ENCODE data around the gene NENF.

The NENF gene

DNA sequence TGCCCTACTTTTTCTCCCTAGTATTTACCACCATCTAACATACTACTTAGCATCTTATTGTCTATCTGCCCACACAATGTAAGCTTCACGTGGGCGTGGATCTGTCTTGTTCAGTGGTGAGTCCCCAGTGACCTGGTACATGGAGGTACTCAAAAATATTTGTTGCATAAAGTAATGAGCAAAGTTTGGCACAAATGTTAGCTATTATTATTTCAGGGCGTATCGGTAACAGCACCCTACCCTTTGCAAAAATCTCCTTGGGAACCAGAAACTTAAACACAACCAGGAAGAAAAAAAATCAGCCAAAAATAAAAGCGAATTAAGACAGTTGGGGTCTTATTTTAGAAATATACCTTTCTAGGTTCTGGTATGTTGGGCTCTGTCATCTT is 454 bp upstream of the NENF start:
- DNase-seq, result no peak

DNA sequence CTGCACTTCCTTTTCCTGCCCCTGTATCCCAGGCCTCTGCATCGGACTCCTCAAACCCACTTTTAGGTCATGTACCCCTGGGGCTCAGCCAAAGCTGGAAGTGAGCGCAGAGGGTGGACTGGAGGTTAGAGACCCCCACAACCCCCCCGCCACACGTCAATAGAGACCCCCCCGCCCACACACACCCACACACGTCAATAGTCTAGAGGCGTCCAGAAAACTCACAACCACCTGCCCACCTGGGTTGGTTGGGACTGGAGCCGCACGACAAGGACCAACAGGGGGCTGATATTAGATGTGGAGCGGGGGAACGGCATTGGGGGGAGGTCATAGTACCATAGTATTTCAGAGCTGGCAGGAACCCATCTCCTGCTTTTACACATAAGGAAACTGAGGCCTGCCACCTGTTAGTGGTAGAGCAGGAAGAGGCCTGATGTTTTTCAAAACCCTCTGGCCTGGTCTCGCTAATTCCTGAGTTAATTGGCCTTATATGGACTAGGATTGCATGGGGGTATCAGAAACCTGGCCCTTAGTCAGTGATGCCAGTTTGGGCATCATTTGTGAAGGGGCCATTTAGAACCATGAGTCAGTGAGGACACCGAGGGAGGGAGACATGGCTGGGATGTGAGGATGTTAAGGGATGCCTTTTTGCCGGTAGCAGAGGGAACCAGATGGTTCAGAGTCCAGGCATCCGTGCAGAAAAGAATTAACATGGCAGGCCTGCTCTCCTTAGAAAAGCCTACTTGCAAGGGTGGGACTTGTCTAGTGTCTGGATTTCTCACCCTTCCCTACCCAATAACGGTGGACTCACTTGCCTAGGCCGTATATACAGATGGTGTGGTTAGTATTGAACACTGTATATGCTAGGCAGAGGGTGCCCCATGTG is 1.1 kb downstream of the NENF start:
- no peak for DNase-seq

DNA sequence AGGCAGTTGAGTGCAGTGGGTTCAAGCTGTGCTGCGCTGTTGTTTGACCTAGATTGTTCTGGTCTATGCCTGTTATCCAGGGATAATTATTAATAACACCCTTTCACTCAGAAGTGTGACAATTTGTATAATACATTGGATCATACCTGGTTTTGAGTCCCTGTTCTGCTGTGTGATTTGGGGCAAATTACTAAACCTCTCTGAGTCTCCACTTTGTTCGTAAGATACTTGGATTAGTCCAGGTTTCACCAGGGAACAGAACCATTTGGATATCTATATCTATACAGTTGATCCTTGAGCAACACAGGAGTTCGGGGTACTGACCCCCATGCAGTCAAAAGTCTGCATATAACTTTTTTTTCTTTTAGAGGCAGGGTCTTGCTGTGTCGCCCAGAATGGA is 2.3 kb downstream of the NENF start:
- no peak for DNase-seq

DNA sequence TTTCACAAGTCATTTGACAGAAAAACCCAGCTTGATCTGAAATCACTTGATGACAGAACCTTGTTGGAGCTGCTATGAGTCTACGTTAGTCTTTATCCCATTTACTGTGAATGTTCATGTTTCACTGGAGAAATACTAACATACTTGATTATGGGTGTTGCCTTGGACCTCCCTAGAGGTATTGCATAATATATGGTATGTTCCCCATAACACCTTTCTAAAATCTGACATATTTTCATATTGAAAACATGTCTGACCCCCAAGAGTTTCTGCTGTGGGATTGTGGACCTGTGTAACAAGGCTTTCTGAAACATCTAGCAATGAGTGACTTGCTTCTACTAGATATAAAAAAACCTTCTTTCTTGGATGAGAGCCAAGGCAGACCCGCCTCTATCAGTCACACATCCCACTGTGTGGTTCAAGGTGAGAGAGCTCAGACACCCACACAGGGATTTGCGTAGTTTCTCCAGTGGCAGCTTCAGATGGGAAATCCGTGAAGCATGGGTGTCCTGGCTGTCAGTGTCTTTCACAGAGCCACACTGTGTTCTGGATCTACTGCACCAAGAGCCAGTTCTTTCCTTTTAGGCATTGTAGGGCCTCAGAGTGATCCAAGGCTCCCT is 4.6 kb downstream of the NENF start:
- DNase-seq, result no peak

DNA sequence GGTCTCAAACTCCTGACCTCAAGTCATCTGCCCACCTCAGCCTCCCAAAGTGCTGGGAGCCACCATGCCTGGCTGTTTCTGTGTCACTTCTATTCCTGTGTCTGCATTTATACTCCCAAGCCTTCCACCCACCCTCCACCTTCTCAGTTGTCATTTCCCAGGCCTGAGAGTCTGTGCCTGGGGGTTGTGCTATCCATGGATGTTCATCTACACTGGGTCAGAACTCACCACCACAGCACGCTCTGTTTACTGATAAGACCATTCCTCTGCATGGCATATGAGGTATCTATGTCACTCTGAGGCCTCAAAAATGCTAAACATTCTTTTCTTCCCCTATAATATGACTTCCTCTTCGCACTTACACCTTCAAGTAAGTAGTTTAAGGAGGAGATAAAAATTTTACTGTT is 6.1 kb downstream of the NENF start:
- no peak for DNase-seq

GRCh38 chr1:212440419-212440818 is 7.7 kb downstream of the NENF start:
- no peak for DNase-seq

DNA sequence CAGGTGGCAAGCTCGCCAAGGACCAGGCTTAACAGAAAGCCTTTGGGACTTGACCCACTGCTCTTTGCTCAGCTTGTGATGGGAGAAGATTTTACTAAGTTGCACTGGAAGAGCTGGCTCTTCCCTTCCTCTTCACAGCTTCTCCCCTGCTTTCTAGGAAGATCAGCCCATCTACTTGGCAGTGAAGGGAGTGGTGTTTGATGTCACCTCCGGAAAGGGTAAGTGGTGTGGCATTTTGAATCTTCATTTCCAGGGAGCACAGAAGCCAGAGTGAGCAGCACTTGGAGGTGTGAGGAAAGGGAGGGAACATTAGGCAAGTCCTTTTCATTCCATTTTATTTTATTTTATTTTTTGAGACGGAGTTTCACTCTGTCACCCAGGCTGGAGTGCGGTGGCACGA is 9.7 kb downstream of the NENF start:
- DNase-seq, result no peak

- DNase-seq, result no peak
Observed at GRCh38 chr1:212446333-212446732, 13.6 kb downstream of the NENF start.

DNA sequence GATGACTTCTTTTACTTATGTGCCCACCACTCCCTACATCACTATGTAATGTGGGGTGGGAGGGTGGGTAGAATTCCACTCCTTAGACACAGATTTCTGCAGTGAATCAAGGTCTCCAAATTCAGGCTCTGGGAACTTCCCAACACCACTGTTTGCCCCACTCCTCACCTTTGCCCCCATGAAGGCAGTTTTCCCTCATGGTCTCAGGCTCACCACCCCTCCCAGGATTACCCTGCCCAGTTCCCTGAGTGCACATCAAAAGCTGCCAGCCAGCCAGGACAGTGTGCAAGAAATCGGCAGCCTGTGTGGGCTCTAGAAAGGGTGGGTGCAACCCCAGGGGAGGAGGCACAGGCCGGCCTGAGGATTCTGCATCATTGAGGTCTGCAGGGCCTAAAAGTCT is 14.8 kb downstream of the NENF start:
- DNase-seq, result no peak

DNA sequence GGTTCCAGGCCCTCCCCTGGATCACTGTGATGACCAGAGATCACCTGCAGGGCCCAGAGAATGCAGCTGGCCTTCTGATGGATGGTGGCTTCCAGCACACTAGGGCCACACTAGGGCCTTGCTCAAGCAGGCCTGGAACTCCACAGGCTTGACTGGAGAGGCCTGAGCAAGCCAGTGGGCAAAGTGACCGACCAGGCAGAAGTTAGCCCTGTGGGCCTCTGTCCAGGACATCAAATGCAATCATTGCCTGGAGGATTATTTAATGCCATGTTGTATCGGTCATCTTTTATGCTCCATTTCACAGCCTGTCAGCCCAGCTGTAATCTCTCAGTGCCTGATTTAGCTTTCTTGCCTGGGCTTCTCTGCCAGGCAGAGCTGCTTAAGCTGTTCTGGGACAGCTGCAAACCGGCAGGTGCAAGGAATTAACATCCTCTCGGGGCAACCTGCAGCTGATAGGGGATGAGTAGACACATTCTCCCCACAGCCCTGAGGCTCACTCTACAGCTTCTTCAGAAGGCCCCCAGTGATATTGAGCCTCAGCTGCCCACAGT is 17.7 kb downstream of the NENF start:
- DNase-seq, result no peak

DNA sequence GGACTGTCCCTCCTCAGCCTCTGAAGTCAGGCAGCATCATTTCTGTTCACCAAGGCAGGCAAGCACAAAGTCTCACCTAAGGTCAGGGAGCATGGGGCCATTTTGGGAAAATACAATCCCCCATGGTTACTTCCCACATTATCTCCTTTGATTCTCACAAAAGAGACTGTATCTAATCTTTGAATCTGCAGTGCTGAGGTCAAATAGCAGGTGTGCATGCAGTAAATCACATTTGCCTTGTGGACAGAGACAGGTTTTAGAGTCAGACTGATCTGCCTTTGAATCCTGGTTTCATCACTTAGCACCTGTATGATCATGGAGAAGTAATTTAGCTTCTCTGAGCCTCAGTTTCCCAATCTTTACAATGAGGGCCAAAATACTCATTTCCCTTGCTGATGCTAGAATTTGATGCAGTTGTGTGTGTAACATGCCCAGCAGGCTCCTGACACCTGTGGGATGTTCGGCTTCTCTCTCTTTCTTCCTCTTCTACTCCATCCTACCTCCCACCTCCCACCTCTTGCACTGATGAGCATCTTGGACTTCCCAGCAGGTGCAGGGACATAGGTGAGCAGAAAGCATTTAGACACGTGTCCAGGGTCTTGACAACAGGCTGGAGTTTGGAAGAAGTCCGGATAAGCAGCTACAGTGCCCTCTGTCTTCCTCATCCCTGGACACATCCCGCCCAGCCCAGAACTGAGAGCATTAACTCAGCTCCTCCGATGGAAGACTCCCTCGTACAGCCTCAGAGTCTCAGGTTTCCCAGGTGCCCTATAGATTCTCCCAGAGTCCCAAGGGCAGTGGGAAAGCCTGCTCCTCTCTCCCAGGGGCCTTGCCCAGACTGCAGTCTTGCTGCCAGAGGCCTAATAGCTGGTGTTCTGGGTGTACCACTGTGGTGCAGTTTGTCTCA is 18.9 kb downstream of the NENF start:
- no peak for DNase-seq

- DNase-seq, result no peak
Observed at GRCh38 chr1:212452323-212453155, 19.8 kb downstream of the NENF start.

DNA sequence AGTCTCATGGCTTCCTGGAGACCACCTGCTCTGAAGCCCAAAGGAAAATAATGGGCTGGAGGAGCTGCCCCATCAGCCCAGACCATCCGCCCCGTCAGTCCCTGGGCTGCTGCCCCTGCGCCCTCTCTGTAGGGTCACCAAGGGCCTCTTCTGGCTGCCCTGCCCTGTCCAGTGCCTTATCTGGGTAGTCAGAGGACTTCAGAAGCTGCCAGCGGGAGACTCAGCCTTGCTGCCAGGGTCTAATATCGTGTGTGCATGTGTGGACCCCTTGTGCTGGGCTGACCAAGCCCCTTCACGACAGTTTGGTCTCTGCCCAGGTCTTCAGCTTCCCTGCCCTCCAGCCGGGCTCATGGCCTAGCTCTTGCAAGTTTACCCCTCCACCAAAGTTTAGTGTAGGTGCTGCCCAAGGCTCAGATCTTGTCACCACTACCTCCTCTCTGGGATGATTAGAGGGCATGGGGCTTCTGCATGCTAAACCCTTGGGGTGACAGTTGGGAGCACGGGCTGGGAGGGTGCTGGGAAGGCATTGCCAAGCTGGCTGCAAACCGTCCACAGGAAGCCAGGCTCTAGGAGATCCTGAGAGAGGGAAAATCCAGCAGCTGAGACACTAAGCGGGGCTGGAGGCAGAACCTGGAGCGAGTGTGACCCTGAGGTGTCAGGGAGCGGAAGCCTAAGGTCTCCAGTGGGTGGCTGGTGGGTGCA is 20.6 kb downstream of the NENF start:
- no peak for DNase-seq

- no peak for DNase-seq
Observed at GRCh38 chr1:212454741-212455140, 22.0 kb downstream of the NENF start.

DNA sequence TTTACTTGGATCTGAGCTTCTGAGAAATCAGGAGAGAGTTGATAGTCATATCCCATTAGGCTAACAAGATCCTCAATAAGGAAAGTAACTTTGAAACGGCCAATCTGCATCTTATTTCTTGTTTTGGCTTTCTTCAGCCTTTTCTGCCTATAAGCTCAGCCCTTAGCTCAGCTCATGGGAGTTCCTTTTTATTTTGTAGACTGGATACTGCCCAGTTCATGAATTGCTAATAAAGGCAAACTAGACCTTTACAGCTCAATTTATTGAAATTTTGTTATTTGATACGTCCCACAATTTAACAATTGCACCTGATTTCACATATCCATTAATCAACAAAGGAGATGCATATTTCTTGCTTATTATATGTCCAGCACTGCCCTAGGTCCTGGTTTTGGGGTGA is 22.7 kb downstream of the NENF start:
- no peak for DNase-seq

DNA sequence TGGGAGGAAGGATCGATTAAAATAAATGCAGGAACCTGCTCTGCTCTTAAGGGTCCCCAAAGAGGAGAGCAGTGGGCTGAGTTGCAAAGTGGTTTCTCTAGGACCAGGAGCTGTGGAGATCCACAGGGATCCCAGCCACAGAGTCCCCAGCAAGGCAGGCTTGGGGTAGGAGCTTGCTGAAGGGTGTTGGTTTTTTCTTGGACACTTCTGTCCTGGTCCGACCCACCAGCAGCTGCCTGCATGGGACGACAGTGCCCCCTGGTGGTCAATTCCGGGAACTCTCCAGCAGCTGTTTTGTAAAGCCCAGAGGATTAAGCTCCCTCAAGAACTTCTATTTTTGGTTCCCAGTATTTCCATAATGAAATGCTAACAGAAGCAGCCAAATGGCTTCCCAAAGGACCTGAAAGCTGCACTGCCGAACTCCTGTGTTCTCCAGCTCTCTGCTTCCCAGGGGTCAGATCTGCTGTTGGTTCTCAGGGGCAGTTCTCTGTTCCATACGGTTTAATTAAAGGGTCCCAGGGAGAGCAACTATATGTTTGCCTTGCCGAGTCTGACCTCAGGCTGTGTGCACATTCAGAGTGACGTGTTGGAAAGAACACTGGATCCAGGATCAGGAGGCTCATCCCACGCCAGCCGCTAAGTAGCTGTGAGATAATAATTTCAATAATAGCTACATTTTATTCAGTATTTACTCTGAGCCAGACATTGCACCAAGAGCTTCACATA is 23.2 kb downstream of the NENF start:
- peak; percentile 45 for DNase-seq

GRCh38 chr1:212457740-212458338 is 25.1 kb downstream of the NENF start:
- peak; percentile 55 for DNase-seq

- DNase-seq, result no peak
Observed at GRCh38 chr1:212458817-212459216, 26.1 kb downstream of the NENF start.

GRCh38 chr1:212459656-212460055 is 26.9 kb downstream of the NENF start:
- no peak for DNase-seq

DNA sequence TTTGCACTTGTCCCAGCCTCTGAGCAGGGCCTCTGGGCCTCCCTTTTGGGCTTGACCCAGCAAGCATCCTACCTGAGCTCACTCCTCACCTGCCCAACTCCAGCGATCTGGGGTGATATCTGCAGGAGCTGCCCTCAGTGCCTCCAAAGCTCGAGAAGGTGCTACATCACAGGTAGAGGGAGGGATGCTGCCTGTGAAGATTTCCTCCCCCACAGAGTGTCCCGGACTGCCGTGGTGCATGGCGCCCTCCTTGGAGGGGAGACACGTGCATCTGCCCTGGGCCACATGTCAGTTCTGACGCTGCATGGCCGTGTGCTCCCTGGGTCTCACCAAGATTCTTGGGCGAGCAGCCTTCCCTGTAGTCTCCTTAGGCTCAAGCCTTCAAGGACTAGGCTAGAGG is 27.7 kb downstream of the NENF start:
- DNase-seq, result no peak

Measured in DMS153 (cell line).